ENCODE data around the gene PANK1.

GRCh38 chr10:89683883-89684282, 38.8 kb upstream of the PANK1 start:
- no peak for TF ChIP-seq CTCF (conservative IDR thresholded peaks at IDR 0.05)
- TF ChIP-seq EZH2 (IDR thresholded peaks at IDR 0.05; ENCODE audit: low read depth): no peak

Measured in PC-9 (cell line).